Activated CD8-positive, alpha-beta memory T cell treated with anti-CD3 and anti-CD28 coated beads for 24 hours (primary cell): Measurements from ENCODE around the gene UBN2.
"Not testable (repeated sequence)": the region's sequence is repeated elsewhere in the genome, so short reads cannot be mapped to it uniquely, and the experiment has no call there.

Source experiments
- DNase-seq: peaks from one replicate; pipeline ENCODE4 v3.0.0-alpha.2; 2020

UBN2 gene

DNA sequence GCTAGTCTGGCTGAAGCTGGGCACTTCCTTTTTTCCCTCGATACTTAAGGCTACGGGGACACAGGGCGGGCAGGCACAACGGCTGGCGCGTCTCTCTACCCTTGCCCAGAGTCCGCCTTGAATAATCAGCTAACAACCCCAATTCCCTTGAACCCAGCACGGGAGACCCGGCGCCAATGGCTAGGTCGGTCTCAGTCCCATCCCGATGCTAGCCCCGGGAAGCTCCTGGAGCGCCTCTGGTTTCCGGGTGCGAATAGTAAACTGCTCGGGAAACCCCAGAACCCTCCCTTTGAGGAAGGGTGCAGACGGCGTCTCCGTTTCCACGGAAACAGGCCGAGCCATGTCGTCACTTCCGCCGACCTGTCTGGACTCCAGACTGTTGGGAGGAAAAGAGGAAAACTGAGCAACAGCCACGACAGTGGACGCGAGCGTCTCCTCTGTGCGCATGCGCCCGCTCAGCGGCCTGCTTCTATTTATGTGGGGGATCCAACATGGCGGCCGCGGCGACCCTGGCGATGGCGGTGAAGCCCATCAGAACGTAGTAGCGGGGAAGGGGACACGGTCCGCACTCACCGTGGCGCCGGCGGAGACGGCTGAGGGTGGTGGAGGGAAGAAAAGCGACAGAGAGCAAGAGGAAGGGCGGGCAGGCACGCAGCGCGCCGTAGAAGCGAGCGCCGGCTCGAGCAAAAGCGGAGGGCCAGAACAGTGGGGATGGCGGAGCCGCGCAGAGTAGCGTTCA, at the start of gene UBN2:
TSS of gene UBN2 (plus strand) at position 464 of the 739 bp plus-strand sequence. CDS start at position 712, 248 bp downstream.
- peak; percentile 96 for DNase-seq

DNA sequence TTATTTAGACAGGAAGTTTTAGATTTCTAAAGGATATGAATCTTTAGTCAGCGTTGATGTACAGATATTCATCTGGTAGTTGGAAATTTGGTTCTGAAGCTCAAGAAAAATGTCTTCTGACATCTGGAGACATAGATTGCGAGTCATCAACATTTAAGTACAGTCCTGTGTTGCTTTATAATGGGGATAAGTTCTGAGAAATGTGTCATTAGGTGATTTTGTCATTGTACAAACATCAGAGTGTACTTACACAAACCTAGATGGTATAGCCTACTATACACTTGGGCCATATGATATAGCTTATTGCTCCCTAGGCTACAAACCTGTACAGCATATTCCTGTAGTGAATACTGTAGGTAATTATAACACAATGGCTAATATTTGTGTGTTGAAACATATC, 49.6 kb upstream of the UBN2 start:
- DNase-seq: no peak

DNA sequence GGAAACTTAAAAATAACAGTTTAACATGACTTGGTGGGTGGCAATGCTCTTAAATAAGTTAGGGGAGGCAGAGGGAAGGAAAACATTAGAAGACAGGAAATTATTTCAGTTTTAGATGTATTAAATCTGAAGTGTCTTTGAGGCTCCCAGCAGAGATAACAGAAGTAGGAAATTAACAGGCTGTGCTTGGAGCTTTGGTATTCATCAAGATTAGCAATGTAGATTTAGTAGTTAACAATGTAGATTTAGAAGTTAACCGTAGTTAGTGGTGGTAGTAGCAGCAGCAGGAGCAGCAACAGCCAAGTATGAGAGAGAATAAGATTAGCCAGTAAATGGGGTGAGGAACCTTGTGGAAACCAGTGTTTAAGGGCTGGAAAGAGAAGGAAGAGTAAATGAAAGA, 48.7 kb upstream of the UBN2 start:
- DNase-seq: no peak

DNA sequence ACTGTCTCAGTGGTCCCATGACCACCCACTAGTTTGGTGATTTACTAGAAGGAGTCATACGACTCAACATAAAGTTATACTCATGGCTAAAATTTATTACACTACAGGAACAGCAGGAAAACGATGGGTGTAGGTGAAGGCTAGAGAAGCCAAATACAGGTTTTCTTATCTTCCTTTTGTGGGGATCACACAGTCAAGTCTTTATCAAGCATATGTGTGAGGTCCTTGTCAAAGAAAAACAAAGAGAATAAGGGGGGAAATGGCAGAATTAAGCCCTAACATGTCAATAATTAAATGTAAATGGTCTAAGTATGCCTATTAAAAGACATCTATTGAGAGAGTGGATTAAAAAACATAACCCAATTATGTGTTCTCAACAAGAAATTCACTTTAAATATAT, 47.8 kb upstream of the UBN2 start:
- DNase-seq: no peak

DNA sequence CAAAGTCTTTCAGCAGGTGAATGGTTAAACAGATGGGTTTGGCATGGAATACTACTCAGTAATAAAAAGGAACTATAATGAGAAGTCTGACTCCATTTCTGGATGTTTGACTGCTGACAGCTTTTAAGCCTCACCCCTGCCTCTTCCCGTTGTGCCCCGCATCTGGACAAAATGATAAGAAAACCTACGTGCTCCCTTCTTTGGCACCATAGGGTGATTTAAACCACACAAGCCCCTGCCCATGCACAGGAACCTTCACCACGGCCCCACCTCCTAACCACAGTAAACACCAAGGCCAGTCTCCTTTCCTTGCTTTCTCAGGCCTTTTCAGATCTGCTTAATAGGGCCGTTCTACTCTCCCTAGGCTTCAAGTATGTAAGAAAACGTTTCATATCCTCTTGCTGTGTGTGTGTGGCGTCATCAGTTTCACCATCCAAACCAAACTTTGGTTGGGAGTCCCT, 47.1 kb upstream of the UBN2 start:
- DNase-seq: no peak

DNA sequence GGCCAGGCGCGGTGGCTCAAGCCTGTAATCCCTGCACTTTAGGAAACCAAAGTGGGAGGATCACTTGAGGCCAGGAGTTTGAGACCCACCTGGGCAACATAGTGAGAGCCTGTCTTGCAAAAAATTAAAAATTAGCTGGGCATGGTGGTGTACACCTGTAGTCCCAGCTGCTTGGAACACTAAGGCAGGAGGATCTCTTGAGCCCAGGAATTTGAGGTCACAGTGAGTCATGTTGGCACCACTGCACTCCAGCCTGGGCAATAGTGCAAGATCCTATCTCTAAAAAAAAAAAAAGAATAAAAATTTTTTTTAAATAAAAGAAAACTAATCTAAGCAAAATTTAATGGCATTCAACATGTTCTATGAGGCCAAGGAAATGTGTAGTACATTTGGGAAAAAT, 44.9 kb upstream of the UBN2 start:
- DNase-seq: no peak

DNA sequence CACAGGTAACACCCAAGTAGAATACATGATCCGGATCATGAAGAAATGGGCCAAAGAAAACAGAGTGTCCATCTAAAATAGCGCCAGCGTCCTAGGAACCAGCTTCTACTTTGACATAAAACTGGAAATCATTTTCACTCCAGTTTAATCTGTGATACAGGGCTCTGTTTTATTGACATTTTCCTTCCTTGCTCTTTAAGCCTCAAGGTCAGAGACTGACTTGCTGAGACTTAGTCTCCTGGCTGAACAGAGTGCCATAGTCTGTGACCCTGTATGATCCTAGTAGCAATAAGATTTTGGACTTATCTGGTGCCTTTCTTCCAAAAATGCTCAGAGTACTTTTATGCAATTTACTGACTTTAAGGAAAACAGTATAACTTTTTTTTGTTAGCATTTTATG, 41.7 kb upstream of the UBN2 start:
- DNase-seq: no peak

DNA sequence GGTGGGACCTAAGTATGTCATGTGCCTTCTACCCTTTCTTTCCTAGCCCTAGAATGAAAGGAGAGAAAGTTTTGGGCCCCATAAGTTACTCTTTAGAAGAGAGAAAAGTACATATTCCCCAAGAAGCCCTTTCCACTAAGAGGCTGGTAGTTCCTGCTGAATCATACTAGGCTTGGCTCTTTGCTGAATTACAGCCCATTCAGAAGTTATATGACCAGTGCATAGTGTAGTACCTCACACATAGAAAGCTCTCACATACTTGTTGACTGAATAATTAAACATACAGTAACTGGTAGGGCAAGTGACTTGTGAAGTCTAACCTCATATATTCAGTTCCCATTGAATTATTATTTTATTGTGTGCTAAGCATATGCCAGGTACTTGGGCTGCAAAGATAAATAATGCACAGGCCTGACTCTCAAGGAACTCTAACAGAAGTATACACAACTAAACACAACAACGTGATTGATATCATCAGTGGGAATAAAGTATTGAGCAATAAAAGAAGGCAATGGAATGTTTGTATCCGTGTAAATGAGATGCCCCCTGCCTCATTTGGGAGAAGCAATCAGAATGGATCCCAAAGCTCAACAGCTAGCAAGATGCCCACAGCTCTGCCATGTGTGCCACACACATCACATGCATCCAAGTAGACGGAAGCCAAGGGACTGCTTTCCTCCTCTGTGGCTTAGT, 38.9 kb upstream of the UBN2 start:
- DNase-seq: no peak

DNA sequence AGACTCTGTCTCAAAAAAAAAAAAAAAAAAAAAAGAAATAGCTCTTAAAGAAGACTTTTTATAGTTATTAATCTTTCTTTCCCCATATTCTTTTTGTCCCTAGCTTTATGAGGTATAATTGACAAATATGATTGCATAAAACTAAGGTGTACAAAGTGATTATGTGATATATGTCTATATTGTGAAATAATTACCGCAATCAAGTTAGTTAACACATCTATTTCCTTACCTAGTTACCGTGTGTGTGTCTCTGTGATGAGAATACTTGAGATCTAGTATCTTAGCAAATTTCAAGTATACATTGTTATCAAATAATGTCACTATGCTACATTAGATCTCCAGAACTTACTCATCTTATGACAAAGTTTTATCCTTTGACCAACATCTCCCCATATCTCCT, 30.7 kb upstream of the UBN2 start:
- DNase-seq: no peak

DNA sequence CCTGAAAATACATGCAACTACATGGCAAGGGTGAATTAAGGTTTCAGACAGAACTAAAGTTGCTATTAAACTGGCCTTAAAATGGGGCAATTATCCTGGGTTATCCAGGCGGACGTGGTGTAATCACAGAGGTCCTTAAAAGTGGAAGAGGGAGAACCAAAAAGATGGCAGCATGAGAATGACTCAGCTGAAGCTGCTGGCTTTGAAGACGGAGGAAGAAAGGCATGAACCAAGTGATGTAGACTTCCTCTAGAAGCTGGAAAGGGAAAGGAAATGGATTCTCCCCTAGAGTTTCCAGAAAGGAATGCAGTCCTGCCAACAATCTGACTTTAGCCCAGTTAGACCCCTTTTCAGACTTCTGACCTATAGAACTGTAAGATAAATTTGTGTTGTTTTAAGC, 27.0 kb upstream of the UBN2 start:
- DNase-seq: no peak

DNA sequence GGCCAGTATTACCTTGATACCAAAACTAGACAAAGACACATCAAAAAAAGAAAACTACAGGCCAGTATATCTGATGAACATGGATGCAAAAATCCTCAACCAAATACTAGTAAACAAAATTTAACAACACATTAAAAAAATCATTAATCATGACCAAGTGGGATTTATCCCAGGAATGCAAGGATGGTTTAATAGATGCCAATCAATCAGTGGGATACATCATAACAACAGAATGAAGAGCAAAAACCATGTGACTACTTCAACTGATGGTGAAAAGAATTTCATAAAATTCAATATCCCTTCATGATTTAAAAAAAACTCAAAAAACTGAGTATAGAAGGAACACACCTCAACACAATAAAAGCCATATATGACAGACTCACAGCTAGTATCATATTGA, 25.2 kb upstream of the UBN2 start:
- no peak for DNase-seq

DNA sequence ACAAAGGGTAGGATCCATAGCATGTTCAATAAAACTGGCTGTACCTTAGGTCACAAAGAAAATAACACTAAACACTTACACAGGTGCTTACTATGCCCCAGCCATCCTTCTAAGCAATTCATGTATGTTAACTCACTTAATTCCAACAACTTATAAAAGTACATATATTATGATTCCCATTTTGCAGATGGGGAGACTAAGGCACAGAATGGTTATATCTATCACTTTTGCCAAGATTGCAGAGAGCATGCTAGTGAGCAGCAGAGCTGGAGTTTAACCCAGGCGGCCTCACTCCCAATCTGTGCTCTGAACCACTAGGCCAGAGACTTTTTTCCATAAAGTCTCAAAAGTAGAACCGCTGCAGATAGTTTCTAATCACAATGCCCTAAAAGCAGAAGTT, 18.9 kb upstream of the UBN2 start:
- no peak for DNase-seq

DNA sequence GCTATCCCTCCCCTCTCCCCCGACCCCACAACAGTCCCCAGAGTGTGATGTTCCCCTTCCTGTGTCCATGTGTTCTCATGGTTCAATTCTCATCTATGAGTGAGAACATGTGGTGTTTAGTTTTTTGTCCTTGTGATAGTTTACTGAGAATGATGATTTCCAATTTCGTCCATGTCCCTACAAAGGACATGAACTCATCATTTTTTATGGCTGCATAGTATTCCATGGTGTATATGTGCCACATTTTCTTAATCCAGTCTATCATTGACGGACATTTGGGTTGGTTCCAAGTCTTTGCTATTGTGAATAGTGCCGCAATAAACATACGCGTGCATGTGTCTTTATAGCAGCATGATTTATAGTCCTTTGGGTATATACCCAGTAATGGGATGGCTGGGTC, 17.5 kb upstream of the UBN2 start:
- DNase-seq: not testable (repeated sequence)

DNA sequence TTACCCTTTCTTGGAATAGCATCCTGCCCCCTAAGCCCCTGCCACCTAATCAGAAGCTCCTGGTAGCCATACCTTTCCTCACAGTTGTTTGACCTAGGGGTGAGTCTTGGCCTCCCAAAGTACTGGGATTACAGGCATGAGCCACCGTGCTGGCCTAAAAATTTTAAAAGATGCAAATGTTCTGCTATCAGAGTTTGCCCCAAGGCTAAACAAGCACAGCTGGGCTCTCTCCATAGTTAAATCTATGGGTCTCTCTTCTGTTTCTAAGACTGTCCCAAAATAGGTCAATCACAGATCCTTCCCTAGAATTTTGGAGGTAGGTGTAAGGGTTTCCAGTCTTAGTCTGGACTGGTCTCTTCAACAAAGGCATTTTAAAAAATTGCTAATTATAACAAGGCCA, 12.9 kb upstream of the UBN2 start:
- DNase-seq: no peak

DNA sequence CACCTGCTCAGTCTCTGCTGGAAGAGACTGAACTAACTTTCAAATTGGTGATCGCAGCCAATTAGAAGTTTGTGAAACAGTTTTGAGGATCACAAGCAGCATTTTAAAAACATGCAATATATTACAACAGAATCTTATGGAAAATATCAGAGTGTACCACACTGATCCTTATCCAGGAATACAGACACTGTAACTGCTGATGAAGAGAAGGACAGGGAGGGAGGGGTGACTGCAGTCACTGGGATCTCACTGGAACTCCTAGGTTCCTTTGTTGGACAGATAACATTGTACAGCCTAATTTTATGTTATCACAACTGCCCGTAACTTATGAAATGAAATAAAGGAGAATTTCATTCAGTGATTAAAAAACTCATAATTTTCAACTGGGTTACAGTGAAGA, 6.8 kb upstream of the UBN2 start:
- no peak for DNase-seq

DNA sequence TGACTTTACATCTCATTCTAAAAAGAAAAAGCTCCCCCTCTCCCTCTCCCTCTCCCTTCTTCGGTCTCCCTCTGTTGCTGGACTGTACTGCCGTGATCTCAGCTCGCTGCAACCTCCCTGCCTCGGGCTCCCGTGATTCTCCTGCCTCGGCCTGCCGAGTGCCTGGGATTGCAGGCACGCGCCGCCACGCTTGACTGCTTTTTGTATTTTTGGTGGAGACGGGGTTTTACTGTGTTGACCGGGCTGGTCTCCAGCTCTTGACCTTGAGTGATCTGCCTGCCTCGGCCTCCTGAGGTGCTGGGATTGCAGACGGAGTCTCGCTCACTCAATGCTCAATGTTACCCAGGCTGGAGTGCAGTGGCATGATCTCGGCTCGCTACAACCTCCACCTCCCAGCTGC, 6.2 kb upstream of the UBN2 start:
- not testable (repeated sequence) for DNase-seq

DNA sequence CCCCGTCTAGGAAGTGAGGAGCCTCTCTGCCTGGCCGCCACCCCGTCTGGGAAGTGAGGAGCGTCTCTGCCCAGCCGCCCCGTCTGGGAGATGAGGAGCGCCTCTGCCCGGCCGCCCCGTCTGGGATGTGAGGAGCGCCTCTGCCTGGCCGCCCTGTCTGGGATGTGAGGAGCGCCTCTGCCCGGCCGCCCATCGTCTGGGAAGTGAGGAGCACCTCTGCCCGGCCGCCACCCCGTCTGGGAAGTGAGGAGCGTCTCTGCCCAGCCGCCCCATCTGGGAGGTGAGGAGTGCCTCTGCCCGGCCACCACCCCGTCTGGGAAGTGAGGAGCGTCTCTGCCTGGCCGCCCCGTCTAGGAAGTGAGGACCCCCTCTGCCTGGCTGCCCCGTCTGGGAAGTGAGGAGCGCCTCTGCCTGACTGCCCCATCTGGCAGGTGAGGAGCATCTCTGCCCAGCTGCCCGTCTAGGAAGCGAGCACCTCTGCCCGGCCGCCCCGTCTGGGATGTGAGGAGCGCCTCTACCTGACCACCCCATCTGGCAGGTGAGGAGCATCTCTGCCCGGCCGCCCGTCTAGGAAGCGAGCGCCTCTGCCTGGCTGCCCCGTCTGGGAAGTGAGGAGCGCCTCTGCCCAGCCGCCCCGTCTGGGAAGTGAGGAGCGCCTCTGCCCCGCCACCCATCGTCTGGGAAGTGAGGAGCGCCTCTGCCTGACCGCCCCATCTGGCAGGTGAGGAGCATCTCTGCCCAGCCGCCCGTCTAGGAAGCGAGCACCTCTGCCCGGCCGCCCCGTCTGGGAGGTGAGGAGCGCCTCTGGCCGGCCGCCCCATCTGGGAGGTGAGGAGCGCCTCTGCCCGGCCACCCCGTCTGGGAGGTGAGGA, 5.5 kb upstream of the UBN2 start:
- not testable (repeated sequence) for DNase-seq

DNA sequence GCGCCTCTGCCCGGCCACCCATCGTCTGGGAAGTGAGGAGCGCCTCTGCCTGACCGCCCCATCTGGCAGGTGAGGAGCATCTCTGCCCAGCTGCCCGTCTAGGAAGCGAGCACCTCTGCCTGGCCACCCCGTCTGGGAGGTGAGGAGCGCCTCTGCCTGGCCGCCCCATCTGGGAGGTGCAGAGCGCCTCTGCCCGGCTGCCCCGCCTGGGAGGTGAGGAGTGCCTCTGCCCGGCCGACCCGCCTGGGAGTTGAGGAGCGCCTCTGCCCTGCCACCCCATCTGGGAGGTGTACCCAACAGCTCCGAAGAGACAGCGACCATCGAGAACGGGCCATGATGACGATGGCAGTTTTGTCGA, 4.9 kb upstream of the UBN2 start:
- DNase-seq: not testable (repeated sequence)

DNA sequence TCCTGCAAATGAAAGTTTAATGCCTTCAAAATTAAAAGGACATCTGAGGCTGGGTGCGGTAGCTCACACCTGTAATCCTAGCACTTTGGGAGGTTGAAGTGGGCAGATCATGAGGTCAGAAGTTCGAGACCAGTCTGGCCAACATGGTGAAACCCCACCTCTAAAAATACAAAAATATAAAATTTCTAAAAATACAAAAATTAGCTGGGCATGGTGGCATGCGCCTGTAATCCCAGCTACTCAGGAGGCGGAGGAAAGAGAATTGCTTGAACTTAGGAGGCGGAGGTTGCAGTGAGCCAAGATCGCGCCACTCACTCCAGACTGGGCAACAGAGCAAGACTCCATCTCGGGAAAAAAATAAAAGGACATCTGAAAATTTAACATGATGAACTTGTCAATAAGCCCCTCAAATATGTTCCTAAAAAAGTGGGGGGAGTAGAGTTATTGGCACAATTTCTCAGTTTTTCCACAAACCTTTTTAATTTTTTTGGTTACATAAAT, 4.0 kb upstream of the UBN2 start:
- DNase-seq: not testable (repeated sequence)

DNA sequence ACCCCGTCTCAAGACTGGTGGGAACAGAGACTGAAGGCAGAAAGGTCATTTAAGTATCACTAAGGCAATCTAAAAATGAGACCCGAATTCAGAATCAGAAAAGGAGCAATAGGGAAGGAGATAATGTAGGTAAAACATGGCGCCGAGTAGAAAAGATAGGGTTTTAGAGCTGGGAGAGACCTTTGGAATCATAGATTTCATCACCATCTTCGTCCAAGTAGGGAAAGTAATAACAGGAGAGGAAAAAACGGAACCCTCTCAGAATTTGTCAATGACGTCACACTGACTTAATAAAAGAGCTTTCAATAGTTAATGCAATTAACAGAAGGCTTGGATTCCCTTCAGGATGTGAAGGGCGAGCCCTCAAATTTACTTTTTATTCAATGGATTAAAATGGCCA, 1.0 kb upstream of the UBN2 start:
- no peak for DNase-seq

DNA sequence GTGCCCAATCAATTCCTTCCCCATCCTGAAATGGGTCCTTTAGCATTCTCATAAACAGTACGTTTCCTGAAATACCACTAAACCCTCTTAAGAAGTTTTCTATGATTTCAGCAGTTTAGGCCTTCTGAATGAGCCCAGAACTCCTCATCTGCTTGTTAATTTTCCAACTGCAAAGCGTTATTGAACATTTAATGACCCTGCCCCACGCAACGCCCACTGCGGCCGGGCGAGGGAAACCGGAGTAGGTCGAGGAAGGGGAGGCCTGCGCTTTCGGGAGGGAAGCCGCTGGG, 608 bp upstream of the UBN2 start:
- no peak for DNase-seq

DNA sequence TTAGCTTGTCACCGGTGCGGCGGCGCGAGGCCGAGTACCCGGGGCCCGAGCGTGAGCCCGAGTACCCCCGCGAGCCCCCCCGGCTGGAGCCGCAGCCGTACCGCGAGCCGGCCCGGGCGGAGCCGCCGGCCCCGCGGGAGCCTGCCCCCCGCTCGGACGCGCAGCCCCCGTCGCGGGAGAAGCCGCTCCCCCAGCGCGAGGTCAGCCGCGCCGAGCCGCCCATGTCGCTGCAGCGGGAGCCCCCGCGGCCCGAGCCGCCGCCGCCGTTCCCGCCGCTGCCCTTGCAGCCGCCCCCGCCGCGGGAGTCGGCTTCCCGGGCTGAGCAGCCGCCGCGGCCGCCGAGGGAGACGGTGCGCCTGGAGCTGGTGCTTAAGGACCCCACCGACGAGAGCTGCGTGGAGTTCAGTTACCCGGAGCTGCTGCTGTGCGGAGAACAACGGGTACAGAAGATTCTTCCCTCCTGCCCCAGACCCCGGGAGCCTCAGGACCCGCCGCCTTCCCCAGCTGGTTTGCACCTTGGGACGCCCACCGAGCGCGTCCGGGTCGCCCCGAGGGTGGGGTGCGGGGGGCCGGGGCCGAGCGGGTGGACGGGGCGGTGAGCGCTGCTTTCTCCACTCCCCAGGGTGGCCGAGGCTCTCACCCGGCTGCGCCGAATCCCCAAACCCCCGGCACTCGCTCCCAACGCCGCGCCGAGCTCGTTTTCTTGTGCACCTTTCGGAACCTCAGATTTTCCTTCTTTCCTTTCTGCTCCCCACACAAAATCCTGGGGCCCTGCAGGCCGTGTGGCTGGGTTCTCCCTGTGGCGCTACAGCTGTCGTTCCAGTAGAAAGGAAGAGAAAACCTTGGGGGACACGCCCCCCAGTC, 708 bp downstream of the UBN2 start:
- DNase-seq: peak; percentile 67

DNA sequence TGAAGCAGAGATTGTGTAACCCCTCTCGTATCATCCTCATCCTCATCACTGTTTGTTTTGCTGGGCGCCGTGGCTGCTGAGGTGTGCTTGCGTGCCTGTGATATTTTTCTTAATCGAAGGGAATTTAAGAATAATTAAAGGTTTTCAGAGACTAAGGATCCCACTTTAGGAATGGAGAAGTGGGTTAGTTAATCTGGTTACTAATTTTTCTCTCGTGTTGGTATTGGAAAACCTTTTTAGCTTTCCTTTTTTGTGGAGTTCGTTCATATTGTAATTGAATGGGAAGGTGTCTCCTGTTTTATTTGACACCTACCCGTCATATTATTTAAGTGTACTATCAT, 1.3 kb downstream of the UBN2 start:
- DNase-seq: no peak
